ENCODE results near the gene NHLRC2.

GRCh38 chr10:113823389-113823788, 31.1 kb upstream of the NHLRC2 start:
- TF ChIP-seq EZH2 (IDR thresholded peaks at IDR 0.05; ENCODE audit: low read depth, unreplicated experiment), result no peak
- no peak for TF ChIP-seq CTCF (conservative IDR thresholded peaks at IDR 0.05; ENCODE audit: low read depth in 2 of 2)
- TF ChIP-seq POLR2AphosphoS5 (IDR thresholded peaks at IDR 0.05; ENCODE audit: low read depth), result no peak
- TF ChIP-seq CREB1 (CRISPR knock-in tag; IDR thresholded peaks at IDR 0.05; ENCODE audit: low read depth), result no peak
- no peak for TF ChIP-seq EZH2phosphoT487 (IDR thresholded peaks at IDR 0.05; ENCODE audit: unreplicated experiment)
- TF ChIP-seq REST (IDR thresholded peaks at IDR 0.05; ENCODE audit: unreplicated experiment), result no peak

All from GM23338 (cell line).